ENCODE measurements around the gene BCCIP.

The BCCIP gene

DNA sequence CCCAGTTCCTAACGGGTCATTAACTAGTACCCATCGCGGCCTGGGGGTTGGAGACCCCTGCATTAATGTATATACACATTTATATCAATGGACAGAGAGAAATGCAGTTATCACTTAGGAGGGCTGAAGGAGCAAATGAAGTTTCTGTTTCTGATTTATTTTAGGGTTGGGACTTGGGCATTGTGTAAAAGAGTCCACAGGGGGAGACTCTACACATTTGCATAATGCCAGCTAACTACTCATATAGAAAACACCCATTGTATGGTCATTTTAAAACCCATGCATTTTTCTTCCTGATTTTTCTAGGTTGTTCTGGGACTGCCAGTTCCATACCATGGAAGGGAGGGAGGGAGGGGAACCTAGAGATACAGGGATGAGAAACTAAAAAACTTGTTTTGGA is 23.5 kb downstream of the BCCIP start:
- no peak for DNase-seq

DNA sequence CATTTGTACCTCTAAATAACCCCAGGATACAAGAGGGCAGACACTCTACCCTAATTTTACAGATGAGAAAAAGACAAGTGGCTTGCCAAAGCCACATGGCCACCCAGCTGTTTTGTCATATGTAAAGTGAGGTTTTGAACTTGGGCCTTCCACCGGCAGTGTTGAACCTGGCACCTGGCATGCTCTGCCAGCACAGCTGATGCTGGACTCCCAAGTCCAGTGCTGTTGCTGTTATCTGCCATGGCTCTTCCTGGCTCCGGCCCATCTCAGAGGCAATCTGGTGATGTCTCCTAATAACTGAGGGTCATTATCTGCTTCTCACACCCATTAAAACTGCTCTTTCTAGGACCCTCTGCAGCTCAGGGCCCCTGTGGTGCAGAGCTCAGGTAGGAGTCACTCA is 25.0 kb downstream of the BCCIP start:
- DNase-seq: no peak

DNA sequence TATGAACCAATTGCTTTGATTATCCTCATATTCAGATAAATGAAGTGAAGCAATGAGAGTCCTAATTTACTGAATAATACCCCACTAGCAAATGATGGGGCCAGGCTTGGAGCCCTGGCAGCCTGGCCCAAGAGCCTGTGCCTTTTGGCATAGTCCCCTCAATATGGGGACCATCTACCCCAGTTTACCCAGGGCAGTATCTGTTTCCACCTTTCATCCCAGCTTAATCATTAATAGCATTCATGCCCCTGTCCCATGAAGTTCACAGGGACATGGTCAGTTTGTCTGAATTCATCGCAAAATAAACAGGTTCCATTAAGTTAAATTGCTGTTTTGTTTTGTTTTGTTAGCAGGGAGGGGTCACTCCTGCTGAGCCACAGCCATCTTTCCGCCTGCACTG is 25.5 kb downstream of the BCCIP start:
- DNase-seq: no peak

DNA sequence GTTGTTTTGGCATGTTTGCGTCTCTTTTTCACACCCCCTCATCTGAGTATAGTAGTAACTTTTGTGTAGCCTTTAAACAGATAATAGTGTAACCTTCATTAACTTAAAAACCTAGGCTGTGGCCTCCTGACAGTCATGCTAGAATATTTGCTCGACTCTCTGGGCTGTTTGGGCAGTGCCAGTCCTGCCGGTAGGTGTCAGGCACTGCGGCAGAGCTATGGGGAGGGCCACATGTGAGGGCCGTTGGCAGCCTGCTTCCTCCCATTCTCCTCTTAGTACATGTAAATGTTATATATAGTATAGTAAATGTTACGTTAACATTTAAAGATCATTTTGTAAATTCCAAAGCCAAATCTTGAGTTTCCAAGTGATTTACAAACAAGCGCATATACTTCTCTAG is 26.1 kb downstream of the BCCIP start:
- DNase-seq: no peak

DNA sequence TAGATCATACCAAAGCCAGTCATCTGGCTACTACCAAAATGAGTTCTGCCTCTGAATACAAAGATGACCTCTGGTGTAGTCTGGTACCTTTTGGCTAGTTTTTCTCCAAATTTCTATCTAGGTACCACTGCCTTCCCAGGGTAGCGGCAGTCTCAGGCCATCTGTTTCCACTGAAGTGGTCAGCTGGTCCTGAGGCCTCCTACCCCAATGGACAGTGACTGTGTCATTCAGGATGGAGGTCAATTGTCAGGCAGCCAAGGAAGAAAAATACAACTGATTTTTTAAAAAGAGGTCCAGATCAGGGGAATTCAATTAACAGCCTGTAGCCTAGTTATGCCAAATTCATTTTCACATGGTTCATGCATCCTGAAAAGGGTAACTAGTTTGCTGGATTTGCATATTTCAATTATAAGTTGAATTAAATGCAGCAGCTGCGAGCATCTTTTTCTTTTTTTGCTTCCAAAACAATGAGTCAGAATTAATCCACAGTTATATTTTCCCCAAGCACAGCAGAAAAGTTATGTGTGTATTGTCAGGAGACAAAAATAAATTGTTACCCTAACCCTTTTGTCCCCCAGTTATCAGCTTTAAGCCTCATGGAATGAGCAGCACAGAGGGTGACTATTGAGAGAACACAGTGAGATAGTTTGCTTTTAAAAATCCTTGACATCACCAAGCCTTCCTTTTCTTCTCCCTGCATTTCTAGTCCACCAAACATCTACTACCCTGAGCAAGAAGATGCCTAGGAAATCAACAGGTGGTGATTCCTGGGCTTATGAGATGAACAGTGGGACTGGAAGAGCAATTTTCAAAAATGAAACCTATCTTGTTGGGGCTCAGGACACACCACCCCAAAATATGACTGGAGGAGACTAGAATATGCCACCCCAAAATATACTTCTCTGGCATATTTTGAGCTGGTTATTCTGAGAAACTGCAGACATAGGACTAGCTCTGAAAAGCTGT is 27.7 kb downstream of the BCCIP start:
- no peak for DNase-seq

DNA sequence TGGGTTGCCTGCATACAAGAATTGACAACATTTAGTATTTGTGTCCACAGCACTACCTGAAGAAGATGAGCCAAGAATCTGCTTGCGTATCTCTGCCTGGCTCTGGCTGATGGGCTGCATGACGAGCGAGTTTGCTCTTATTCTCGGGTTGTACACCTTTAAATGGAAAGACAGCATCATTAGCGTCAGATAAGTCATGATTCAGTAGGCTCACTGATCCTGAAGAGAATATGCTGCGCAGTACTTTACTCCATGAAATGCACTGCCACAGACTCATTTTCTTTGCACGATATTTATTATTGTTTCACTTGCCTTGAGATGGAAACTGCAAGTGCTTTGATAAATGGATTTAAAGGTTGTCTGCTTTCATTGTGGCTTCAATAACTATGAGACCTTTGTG is 29.1 kb downstream of the BCCIP start:
- no peak for DNase-seq

DNA sequence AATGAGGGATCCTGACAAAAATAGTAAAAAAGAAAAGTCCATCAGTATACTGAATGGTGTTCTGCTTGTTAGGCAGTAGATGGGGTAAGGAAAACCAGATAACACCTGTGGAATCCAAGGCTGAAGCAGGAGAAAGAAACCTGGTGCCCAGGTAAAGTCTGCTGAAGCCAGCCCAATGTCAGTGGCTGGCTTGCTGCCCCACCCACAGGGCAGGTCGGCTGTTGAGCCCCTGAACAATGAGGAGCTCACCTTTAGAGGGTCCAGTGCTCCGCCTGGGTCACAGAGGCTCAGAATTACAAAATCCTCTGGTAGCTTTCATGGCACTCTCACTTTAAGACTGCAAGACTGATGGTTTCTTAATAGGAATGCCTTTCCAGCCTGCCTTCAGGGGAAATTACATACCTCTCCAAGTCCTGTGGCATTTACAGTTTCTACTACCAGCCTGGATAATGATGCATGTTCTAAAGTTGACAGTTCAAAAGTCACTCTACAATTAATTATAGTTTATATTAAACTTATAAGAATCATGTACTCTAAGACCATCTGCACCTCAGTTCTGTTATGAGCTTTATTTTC is 33.9 kb downstream of the BCCIP start:
- DNase-seq: no peak

DNA sequence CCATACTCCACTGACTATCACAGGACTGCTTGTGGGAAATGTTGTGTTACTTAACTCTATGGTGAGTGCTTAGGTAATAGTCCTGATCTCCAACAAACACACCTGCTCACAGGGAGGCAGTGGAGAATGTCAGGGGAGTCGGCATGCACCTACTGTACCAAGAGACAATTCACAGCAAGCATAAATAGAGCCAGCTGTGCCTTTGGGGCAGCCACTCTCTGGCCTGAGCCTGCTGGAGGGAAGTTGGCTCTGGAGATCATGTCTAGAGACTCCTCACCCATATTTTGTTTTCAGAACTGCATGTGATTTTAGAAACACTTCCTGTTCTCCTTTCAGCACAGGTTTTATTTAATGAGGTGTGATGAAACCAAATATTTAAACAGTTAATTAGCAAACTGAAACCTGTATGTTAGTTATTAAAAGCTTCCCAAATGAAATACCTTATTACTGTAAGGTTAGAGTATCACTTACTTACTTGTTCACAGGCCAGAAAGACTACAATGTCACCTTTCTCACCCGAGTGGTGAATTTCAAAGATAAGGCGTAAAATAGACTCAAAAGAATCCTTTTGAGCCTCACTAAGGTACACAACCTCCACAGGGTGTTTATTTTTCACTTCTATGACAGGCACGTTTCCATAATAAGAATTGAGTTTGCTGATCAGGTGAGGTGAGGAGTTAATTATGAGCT is 35.9 kb downstream of the BCCIP start:
- DNase-seq: no peak

DNA sequence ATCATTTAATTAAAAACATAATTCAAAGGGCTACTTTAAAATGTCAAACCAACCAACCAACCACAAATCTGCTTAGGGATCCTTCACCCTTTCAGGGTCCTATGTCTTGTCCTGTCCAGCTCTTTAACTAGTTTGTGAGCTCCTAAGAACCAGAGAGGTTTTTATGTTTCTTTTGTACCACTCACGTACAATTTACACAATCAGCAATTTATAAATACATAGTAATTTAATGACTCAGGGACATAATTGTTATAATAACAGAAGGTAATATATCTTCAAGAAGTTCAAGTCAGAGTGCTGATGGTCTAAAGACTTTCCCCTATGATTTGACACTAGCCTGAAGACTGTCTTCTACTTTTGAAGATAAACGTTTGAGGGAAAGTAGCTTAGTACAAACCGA is 41.8 kb downstream of the BCCIP start:
- DNase-seq: no peak

DNA sequence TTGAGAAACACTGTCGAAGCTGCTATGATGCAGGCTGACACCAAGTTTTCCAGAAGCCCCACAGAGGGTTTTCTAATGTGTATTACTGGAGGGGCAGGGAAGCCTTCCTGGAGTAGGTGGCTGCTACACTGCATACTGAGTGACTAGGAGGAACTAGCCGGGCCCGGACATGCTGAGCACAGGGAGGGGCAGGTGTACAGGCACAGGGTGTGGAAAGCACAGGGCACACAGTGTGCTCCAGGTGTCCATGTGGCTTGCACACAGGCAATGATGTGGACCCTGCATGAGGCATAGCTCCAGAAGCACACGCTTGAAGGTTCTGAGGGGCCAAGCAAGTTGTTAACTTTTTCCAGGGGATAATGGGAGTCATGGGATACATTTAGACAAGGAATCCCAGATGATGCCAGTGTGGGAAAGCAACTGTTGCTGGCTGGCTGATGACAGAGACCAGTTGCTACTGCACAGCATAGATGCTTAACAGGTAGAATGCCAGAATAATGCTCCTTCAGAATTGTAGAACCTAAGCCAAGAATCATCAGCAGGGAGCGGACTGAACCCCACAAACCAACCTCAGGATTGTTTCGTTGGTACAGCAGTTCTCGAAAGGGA is 43.2 kb downstream of the BCCIP start:
- no peak for DNase-seq

DNA sequence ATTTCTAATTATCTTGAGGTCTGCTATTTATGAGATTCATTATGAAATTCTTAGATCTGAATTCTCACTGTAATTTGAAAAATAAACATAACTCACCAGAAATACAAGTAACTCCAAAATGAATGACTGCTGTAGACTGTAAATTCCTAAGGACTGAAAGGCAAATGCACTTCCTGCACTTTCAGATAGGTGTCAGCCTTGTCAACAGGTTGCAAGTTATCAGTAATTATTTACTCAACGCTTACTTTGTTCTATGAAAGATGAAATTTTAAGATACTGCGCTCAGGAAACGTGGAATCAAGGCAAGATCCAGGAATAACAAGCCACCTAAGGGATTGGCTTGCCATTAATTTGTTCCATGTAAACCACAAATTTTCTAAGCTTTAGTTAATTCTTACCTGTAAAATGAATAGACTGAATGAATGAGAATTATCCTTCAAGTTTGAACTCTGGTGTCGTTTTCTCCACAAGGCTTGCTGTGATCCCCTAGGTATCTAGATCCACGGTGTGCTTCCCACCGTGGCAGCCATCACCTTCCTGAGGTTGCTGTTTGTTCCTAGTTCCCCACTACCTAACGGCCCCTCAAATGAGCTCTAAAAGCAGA is 45.1 kb downstream of the BCCIP start:
- no peak for DNase-seq

DNA sequence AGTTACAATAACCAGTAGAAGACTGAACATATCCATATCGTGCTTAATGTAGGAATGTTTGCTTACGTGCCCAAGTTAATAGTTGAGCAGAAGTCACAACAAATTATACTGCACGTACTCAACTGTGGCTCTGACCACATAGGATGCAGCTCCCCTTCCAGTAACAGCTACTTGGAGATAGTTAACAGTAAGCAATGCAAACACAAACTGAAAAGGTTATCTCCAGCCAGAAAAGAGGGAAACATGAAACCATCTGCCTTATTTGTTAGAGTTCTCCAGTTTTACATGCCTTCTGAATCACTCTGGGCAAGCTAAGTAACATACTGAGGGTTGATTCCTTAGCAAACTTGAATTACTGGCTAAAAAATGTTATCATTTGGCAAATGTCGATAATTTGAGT is 48.0 kb downstream of the BCCIP start:
- no peak for DNase-seq

DNA sequence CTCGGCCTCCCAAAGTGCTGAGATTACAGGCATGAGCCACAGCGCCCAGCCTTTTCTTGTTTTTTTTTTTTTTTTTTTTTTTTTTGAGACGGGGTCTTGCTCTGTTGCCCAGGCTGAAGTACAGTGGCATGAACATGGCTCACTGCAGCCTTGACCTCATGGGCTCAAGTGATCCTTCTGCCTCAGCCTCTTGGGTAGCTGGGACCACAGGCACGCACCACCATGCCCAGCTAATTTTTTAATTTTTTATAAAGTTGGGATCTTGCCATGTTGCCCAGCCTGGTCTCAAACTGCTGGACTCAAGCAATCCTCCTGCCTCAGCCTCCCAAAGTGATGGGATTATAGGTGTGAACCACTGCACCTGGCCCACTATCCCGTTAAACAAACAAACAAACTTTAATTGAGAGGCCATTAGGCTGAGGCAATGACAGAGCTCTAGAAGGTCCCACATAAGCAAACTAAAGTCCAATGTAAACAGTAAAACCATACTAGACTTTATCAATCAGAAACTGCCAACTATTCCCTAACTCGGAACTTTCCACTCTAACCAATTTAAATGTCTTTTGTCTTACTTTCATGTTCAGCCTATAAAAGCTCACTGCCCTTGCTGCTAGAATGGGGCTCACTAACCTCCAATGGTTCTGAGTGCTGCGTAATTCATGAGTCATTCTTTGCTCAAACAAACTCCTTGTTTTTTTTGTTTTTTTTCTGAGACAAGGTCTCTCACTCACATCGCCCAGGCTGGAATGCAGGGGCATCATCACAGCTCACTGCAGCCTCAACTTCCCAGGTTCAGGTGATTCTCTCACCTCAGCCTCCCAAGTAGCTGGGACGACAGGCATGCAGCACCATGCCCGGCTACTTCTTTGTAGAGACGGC is 55.9 kb downstream of the BCCIP start:
- DNase-seq: no peak

DNA sequence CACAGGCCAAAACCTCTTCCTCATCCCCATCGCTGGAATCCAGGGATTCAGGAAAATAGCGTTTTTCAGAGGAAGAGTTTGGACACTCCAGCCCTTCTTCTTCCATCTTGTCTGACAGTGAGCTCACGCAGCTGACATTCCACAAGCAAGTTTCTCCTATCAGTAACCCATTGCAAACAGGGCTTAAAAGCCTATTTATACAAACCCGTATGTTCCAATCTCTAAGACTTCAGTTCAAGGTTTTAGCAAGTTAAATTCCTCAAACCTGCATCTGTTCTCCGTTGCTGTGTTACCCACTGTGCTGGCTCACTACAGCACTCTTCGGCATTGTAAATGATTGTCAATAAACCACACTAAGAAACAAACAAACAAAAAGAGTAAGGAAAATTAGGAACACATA is 57.4 kb downstream of the BCCIP start:
- DNase-seq: no peak

DNA sequence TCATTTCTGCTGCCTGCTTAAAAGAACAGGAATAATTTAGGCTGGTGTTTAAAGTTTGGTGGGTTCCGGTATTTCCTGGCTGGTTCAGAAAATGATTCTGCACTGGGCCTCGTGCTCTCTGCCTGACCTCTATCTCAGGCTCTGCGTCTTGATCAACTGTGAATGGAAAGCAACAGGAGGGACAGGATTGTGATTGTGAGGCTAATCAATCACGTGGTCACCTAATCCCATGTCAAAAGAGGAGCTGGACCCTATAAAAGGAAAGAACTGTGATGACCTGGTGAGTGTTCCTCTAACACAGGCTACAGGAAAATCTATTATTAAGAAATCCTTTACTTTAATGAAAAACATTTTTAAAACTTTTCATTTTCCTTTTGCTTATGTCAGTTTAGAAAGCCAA is 57.8 kb downstream of the BCCIP start, which contains the start of gene DHX32:
DHX32 (minus strand) TSS at position 101 of the 400 bp plus-strand sequence. CDS start 468 bp downstream, outside the sequence.
- no peak for DNase-seq

DNA sequence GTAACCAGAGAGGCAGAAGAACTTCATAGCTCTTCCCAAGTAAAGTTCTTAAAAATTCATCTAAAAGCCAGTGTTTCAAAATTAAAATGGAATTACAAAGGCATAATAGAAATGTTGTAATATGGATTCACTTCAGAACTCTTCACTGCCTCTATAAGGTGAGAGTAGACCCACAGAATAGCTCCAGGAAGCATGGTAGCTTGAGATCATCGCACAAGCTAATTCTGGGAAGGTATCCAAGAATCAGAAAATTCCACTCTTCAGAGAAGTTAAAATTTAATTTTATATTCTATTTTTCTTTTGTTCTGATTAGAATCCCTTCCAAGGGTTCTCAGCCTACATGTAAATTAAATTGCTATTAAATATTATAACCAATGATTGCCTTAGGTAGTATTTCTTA is 59.2 kb downstream of the BCCIP start:
- DNase-seq: no peak

DNA sequence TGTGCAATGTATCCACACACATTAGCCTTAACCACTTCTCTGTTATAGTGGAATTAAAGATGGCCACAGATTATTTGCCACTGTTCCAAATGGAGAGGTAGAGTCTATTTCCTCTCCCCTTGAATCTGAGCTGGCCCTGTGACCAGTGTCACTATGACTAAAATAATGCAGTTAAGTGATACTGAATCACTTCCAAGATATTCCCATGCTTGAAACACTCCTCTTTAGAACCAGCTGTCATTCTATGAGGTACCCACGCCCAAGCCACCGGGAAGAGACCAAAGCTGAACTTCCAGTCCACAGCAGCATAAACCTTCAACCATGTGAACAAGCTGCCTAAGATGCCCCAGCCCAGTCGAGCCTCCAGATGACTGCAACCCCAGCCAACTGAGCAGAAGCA is 59.9 kb downstream of the BCCIP start:
- DNase-seq: no peak

All from cortex of kidney (tissue), 1 donor.